Bronchial epithelial cell (primary cell): ENCODE data around the gene NCK1. TPM values are rescaled to one million over a fixed set of nuclear protein-coding genes. Genes with fewer than 3 reads are reported as not detected.
A peak's percentile ranks its signal among the peaks of the same experiment; 100 is the strongest.

Source experiments
- DNase-seq: peaks from one replicate; pipeline ENCODE4 v3.0.0-alpha.2; 2010; ENCODE audit warnings: low read depth
- FAIRE-seq: peaks from 2 replicates; lab custom pipeline; 2011; peaks lifted over from hg19 to GRCh38; lab: Jason Lieb, UNC
- H3K27me3 ChIP-seq: 2 replicates; pipeline ENCODE4 v1.5.1; 2011; ENCODE audit warnings: low read length; ENCODE audit not compliant: control insufficient read depth, insufficient read depth
- H3K36me3 ChIP-seq: 2 replicates; pipeline ENCODE4 v1.5.1; 2011; ENCODE audit warnings: low read length; ENCODE audit not compliant: control insufficient read depth, insufficient read depth
- H3K4me3 ChIP-seq: 2 replicates; pipeline ENCODE4 v1.5.1; 2011; ENCODE audit warnings: mild to moderate bottlenecking, low read depth, low read length, control low read depth
- total RNA-seq: library from RNA; depleted of rRNA; stranded (reverse); fragments of >200 nt; gene quantifications from 2 replicates; pipeline ENCODE4 v1.2.1, GENCODE V29; 2014
- TF ChIP-seq, protein P1 (sequence below): IDR thresholded peaks from 2 replicates; pipeline ENCODE4 v1.5.1; 2011; ENCODE audit warnings: mild to moderate bottlenecking, moderate library complexity, low read length, control low read depth, inconsistent platforms; ENCODE audit not compliant: insufficient read depth, severe bottlenecking

NCK1 gene
- total RNA-seq, 1 donor from 2014 or later = 81.6 TPM

- TF ChIP-seq, protein P1, sequence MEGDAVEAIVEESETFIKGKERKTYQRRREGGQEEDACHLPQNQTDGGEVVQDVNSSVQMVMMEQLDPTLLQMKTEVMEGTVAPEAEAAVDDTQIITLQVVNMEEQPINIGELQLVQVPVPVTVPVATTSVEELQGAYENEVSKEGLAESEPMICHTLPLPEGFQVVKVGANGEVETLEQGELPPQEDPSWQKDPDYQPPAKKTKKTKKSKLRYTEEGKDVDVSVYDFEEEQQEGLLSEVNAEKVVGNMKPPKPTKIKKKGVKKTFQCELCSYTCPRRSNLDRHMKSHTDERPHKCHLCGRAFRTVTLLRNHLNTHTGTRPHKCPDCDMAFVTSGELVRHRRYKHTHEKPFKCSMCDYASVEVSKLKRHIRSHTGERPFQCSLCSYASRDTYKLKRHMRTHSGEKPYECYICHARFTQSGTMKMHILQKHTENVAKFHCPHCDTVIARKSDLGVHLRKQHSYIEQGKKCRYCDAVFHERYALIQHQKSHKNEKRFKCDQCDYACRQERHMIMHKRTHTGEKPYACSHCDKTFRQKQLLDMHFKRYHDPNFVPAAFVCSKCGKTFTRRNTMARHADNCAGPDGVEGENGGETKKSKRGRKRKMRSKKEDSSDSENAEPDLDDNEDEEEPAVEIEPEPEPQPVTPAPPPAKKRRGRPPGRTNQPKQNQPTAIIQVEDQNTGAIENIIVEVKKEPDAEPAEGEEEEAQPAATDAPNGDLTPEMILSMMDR = no peak
- Histone ChIP-seq H3K4me3 (no peak overlapping the region), H3K36me3 (peaks cover 2% of the 10 kb centered on the region), H3K27me3 (no peaks in the 10 kb centered on the region)
- FAIRE-seq = no peak
- DNase-seq = no peak
These were observed 87.7 kb downstream of the NCK1 start for GRCh38 chr3:136949708-136950107.

GRCh38 chr3:136950623-136951022 is 88.6 kb downstream of the NCK1 start:
- TF ChIP-seq, protein P1 = no peak
- FAIRE-seq (no peak), DNase-seq (no peak)
- Histone ChIP-seq H3K4me3 (no peak overlapping the region), H3K27me3 (no peaks in the 10 kb centered on the region), H3K36me3 (peaks cover 2% of the 10 kb centered on the region)

- Histone ChIP-seq H3K27me3 (no peaks in the 10 kb centered on the region), H3K4me3 (no peak overlapping the region), H3K36me3 (no peaks in the 10 kb centered on the region)
- TF ChIP-seq, protein P1 = no peak
- DNase-seq (peak; percentile 97), FAIRE-seq (no peak)
These were observed 90.3 kb downstream of the NCK1 start for GRCh38 chr3:136952292-136952691.

DNA sequence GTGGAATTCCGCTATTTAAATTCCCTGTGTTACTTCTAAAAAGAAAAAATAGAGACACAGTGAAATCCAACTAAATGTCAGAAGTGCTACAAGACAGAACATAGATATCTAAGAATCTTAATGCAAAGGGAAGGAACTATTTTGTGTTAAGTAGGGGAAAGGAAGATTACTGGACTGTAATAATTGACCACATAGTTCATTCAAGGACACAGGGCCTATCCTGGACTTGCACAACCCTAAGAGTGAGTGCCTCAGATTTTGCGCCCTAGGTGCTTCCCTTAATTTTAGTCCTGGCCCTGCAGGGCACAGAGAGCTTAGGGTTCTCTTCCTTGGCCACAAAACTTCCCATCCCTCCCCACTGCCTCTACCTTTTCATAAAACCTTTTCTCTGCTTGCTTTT is 92.2 kb downstream of the NCK1 start:
- FAIRE-seq (no peak), DNase-seq (no peak)
- TF ChIP-seq, protein P1 = no peak
- H3K36me3 ChIP-seq = no peaks in the 10 kb centered on the region
- no peaks in the 10 kb centered on the region for H3K27me3 ChIP-seq
- no peak overlapping the region for H3K4me3 ChIP-seq

DNA sequence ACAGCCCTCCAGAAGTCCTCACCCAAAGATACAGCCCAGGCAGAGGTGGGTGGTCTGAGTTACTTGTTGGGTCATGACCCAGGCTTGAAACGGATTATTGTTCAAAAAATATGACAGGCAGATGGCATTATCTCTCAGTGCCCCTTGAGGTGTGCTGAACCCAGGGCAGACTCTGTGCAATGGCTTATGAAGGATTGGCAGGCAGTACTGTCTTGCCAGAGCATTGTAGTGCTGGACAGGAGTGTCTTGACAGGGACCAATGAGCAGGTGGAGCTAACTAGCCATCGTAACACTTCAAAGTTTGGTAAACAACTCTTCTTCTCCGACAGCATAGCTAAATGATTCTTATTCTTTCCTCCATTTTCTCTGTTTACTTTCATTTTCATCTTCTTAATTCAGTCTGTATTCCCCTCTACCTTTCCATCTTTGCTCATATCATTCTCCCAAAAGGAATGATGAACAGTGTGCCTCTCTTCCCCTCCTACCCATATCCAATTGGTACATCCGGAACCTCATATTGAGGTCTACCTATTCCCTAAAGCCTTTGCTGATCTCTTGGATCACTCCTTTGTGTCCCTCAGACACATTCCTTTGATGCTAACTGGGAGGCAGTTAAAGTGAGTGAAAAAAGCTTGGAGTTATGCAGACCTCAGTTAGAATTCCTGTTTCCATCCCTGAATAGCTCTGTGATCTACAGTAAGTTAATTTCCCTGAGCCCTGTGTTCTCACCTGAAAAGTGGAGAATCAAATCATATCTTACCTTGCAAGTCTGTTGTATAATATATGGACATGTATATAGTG is 93.2 kb downstream of the NCK1 start:
- FAIRE-seq (no peak), DNase-seq (no peak)
- H3K36me3 ChIP-seq = peaks cover 4% of the 10 kb centered on the region
- no peak overlapping the region for H3K4me3 ChIP-seq
- TF ChIP-seq, protein P1 = no peak
- H3K27me3 ChIP-seq = no peaks in the 10 kb centered on the region
